HG03280 (cell line): ENCODE measurements around the gene TTC3.
"Not testable (repeated sequence)": the region's sequence is repeated elsewhere in the genome, so short reads cannot be mapped to it uniquely, and the experiment has no call there.

Experiments
- ATAC-seq: cut with Tn5 transposase; IDR thresholded peaks from one replicate; pipeline ENCODE4 v1.9.1; 2021; ENCODE audit warnings: mild to moderate bottlenecking, moderate library complexity; ENCODE audit not compliant: unreplicated experiment

TTC3 gene

DNA sequence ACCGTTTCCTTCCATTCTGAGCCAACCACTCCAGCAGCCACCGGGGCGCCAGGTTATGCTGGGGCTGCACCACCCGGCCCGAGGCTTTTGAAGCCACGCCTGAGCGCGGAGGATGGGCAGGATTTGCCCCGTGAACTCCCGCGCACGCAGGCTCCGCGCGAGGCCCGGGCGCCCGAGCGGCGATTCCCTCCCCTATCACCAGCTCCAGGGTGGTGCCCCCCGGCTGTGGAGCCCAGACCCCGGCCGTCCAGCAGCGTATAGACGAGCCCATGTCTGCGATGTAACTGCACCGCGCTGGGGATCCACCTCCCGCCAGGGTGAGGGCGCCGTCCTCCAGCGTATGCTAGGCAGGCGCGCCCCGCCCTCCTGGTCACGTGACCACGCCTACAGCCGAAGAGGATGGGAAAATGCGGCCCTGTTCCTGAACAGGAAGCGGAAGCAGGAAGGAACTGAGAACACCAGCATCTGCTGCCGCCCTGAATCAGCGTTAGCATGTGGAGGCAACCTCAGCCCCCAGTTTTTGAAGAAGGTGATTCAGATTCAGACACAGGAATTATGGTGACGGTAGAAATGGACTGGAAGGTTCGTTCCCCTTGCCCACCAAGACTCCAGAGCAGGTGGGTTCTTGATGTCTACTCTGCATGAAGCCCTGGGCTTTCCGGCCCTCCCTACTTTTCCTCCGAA, 148.1 kb downstream of the TTC3 start:
- peak; percentile 85 for ATAC-seq

GRCh38 chr21:37222248-37222647, 149.2 kb downstream of the TTC3 start:
- not testable (repeated sequence) for ATAC-seq

DNA sequence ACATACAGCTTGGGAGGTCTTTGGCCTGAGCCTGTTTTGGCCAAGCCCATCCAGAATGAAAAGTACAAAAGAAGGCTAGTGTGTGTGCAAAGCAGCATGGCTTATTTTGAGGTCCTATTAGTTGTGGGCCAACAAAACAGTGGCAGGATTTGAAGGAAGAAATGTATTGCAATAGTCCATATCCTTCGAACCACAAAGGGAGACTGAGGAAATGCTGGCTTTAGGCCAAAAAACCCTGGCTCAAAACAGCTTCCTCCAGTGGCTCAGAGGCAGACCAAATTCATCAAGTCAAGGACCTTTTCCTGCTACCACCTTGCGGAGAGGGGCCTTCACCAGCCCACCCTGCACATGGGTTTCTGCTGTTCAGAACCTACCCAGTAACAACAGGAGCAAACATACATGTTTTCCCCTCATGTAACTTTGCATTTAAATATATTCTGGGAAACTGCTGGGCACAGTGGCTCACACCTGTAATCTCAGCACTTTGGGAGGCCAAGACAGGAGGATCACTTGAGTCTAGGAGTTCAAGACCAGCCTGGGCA, 150.8 kb downstream of the TTC3 start:
- ATAC-seq, result no peak

DNA sequence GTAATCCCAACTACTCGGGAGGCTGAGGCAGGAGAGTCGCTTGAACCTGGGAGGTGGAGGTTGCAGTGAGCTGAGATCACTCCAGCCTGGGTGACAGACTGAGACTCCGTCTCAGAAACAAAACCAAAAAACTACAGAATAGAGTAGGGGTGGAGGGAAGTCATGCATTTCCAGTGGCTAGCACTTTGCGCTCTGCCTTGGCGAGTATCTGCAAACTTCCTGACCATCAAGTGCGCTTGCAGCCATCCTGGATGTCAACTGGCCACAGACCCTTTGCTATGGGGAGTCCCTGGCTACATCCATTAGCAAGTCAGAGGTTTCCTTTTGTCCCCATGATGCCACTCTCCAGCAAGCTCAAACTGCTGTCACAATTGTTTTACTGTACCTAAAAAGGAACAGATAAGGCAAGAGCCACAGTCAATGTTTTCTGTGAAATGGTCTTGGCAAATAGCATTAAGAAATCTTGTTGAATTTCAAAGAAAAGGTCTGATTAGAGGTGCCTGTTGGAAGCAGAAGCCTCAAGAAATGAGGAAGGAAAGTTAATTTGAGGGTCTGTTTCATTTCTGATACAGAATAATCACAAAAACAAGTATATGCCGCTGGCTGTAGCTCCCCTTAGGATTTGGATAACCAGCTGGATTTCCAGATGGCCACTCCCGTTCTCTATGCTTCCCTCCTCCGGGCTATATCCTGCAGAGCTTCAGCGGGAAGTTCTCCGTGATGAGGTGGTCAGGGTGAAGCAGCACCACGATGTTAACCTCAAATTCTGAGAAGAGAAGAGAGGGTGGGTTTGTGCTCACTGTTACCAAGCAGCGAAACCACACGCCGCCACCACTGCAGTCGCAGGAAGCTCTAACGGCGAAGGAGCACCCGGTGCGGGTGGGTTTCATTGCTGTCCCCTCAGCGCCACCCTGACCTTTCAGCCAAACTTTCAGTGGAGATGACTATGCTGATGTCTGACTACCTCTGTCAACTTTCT, 152.1 kb downstream of the TTC3 start:
- no peak for ATAC-seq

DNA sequence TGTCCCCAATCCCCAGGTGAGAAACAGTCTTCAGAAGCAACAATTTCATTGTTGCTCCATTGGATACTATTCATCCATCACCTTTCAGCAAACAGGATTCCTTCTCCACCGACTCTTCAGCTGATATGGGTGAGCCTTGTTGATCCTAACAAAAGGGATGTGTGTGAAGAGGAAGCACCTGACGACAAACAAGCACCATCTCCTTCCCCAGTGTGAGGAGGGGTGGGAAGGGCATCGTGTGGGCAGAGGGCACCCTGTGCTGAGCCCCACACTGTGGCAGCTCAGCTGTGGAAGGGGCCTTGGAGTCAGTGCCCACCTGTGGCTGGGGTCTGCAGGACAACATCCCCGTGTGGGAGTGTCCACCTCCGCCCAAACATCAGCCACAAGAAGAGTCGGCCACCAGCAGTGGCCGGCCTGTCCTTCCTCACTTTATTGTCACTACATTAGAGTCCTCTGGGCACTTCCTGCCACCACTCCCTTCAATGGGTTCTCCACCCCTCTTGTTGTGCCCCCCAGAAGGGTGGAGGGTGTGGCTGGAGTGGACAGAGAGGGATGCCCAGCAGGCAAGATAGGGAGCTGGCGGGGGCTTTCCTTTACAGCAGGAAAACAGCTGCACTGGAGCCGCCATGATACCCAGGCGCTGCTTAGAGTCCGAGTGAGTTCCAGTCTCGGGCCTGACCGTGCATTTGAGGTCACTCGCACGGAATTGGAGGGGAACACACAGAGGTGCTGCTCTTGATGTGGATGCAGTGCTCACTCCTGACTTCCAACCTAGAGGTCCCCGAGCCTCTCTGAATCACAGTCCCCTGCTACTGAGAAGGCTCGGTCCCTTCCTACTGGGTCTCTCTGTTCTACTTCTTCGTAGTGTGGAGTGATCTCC, 153.2 kb downstream of the TTC3 start:
- no peak for ATAC-seq

DNA sequence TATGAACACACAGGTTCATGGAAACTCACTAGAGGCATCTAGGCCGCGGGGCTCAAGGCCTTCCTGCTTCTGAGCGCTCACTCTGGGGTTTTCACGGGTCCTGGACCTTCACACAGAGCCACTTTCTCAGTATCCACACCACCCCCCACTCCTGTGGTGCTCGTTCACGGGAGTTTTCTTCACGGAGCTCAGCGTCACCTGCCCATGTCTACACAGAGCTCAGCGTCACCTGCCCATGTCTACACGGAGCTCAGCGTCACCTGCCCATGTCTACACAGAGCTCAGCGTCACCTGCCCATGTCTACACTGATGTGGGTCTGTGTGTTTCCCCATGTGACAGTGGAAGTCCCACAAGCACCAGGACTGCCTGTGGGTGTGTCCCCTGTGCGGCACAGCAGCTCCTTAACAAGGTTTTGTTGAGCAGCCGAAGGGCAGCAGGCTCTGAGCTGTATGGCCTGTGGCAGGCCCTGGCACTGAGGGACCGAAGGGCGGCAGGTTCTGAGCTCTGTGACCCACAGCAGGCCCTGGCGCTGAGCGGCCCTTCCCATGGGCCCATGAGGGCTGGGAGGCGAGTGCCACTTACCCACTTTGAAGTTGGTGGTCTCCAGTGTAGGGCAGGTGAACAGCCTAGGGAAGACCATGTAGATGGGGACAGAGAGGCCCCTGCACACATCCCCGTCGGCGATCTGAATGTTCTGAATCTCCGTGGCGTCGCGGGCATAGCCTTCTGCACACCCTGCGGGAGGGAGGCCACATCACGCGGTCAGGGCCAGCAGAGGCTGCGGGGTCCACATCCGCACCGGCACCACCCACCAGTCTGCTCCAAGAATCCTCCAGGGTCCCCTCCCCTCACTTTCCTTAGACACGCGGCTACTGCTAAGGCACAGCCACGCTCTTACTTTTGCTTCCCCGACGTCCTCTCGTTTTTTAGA, 154.3 kb downstream of the TTC3 start:
- ATAC-seq, result no peak

GRCh38 chr21:37228003-37228400, 154.9 kb downstream of the TTC3 start:
- ATAC-seq, result no peak

GRCh38 chr21:37230632-37231248, 157.7 kb downstream of the TTC3 start:
- no peak for ATAC-seq

DNA sequence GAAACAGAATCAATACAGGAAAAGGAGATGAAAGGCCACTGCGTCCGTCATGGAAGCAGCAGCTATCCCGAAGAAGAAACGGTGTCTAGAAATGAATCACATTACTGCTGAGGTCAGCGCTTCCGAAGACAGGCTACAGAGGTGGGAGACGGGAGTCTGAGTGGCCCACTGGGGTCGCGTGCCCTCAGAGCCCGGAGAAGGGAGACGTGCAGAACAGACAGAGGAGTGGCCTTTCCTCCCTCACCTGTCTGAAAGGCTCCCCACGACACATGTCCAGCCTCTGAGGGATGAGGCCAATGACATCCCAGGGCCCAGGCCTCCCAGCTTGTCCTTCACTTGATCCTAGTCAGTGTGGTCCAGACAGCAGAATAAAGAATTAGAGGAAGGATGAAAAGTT, 158.2 kb downstream of the TTC3 start:
- no peak for ATAC-seq

- no peak for ATAC-seq
Measured at GRCh38 chr21:37231671-37232070, 158.6 kb downstream of the TTC3 start.

- ATAC-seq, result no peak
Measured at GRCh38 chr21:37232274-37233018, 159.4 kb downstream of the TTC3 start.

GRCh38 chr21:37233551-37234146, 160.6 kb downstream of the TTC3 start:
- no peak for ATAC-seq

DNA sequence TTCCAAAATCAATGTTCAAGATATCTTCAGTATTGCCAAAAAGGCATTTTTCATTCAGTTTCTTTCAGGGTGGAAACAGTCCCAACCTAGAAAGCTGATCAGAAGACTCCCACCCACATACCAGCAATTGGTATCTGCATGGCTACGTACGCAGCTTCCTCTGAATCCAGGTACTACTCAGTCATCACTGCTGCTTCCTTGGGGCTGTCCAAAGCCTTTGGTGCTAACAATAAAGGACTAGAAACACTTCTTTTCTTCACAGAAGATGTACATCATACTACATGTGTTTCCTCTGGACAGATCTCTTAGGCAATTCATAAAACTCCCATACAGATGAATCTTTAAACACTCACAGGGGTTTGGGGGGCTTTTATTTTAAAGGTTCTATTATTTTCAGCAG, 164.3 kb downstream of the TTC3 start:
- ATAC-seq, result no peak

DNA sequence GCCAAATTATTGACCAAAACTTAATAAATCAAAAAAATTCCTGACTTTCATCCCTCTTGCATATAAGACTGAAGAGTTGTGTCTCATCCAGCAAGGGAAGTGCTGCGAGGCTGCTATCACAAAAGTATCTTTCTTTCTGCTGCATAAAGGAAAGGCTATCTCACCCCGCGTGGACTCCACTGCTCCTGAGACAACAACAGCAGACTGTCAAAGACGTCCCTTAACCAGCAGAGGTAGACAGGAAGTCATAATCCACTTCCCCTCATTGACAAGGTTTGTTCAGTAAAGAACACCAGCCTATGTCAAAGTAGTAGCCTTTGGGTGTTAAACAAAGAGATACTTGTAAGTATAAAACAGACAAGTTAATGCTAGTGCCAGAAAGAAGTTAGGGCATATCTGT, 164.7 kb downstream of the TTC3 start:
- no peak for ATAC-seq

DNA sequence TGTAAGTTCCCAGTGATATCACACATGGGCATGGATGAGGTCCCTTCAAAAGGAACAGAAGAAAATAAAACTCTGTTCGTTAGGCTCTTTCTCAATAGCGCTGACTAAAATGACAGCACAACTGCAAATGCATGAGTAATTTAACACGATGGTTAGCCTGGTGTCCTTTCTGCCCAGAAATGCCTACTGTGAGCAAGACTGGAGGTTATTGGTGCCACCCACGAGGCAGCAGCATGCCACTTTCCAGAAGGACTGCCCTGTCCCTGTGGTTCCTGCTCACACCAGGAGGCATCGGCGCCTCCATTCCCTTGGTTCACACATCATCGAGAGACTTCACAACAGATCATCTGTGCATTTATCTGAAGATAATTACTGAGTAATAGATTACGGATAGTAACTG, 167.9 kb downstream of the TTC3 start:
- no peak for ATAC-seq

GRCh38 chr21:37241426-37241825, 168.4 kb downstream of the TTC3 start:
- ATAC-seq, result no peak

- ATAC-seq, result no peak
Measured at GRCh38 chr21:37243961-37244360, 170.9 kb downstream of the TTC3 start.

GRCh38 chr21:37244501-37245095, 171.5 kb downstream of the TTC3 start:
- no peak for ATAC-seq
